ENCODE results near the gene G0S2.

G0S2 gene

DNA sequence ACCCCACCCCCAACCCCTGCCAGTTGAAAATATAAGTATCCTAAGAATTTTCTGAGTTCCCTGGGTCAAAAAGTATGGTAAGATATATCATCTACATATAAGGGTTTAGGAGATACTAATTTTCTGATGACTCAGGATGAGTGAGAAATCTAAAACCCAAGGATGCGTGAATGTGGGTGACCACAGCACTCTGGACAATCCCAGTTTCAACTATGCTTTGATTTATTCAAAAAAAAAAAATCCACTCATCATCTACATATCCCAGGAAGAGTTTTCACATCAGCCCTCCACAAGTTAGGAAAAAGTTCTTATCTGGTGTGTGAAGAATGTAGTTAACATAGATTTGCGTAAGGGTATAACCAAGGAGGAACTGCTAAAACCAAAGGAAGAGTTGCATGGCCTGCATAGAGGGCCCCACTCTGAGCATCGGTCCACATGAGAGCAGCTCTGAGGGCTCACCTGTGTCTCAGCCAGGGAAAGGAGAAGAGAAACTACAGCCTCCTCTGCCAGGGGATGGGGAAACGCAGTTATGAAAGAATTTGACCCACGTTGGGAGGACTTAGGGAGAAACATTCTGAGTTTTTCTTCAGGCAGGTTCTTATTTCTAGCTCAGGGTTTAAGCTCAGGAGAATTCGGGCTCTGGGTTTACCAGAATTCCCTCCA, 41.7 kb upstream of the G0S2 start:
- H3K4me1 ChIP-seq (ENCODE audit: insufficient read depth, poor library complexity, severe bottlenecking): no peaks in the 10 kb centered on the region
- TF ChIP-seq CTCF (IDR thresholded peaks at IDR 0.05; ENCODE audit: poor library complexity, severe bottlenecking): no peak
- no peak for ATAC-seq (ENCODE audit: low read depth)
- H3K27me3 ChIP-seq (ENCODE audit: insufficient read depth, poor library complexity, severe bottlenecking): no peaks in the 10 kb centered on the region
- H3K9me3 ChIP-seq (ENCODE audit: severe bottlenecking): no peaks in the 10 kb centered on the region
- no peak overlapping the region for H3K27ac ChIP-seq (ENCODE audit: poor library complexity, severe bottlenecking)
- no peak for DNase-seq (ENCODE audit: low spot score)
- H3K36me3 ChIP-seq (ENCODE audit: low read depth): peaks cover 100% of the 10 kb centered on the region
- H3K4me3 ChIP-seq (ENCODE audit: severe bottlenecking): no peak overlapping the region

GRCh38 chr1:209634005-209634737, 41.0 kb upstream of the G0S2 start:
- no peak for TF ChIP-seq CTCF (IDR thresholded peaks at IDR 0.05; ENCODE audit: poor library complexity, severe bottlenecking)
- no peaks in the 10 kb centered on the region for H3K4me1 ChIP-seq (ENCODE audit: insufficient read depth, poor library complexity, severe bottlenecking)
- H3K4me3 ChIP-seq (ENCODE audit: severe bottlenecking): no peak overlapping the region
- H3K9me3 ChIP-seq (ENCODE audit: severe bottlenecking): no peaks in the 10 kb centered on the region
- H3K27ac ChIP-seq (ENCODE audit: poor library complexity, severe bottlenecking): peak overlapping the region; percentile 2
- DNase-seq (ENCODE audit: low spot score) (no peak), ATAC-seq (ENCODE audit: low read depth) (no peak)
- H3K27me3 ChIP-seq (ENCODE audit: insufficient read depth, poor library complexity, severe bottlenecking): no peaks in the 10 kb centered on the region
- H3K36me3 ChIP-seq (ENCODE audit: low read depth): peaks cover 100% of the 10 kb centered on the region

DNA sequence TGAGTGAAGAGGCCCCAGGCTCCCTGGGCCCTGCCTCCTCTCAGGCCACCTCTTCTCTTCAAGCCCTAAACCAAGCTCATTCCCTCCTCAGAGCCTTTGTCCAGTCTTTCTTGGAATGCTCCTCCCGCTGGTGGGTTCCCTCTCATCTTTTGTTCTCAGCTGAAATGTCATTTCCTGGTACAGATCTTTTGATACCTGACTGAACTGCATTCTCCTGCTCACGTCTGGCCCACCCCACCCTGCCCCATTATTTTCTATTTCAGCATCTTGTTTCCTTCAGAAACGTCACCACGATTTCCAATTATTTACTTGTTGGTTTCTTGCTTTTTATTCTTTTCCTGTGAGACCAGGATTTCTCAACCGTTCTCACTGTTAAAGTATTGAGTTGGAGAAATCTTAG, 39.4 kb upstream of the G0S2 start:
- Histone ChIP-seq H3K36me3 (ENCODE audit: low read depth) (peaks cover 93% of the 10 kb centered on the region), H3K4me3 (ENCODE audit: severe bottlenecking) (no peak overlapping the region), H3K9me3 (ENCODE audit: severe bottlenecking) (no peaks in the 10 kb centered on the region), H3K27ac (ENCODE audit: poor library complexity, severe bottlenecking) (no peak overlapping the region), H3K27me3 (ENCODE audit: insufficient read depth, poor library complexity, severe bottlenecking) (no peaks in the 10 kb centered on the region), H3K4me1 (ENCODE audit: insufficient read depth, poor library complexity, severe bottlenecking) (no peaks in the 10 kb centered on the region)
- DNase-seq (ENCODE audit: low spot score) (no peak), ATAC-seq (ENCODE audit: low read depth) (no peak)
- no peak for TF ChIP-seq CTCF (IDR thresholded peaks at IDR 0.05; ENCODE audit: poor library complexity, severe bottlenecking)

DNA sequence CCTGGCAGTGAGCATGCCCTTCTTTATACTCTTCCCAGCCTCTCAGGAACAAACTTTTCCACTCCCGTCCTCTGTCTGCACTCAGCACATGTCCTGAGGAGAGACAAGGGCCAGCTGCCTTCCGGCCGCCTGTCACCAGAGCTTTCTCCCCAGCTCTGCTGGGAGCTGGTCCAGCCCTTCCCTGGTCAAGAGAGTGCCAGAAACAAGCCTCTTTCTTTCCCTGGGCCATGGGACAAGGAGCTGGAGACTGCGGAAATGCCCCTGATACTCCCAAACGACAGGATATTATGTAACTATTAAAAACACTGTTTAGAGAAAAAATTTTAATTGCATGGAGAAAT, 33.4 kb upstream of the G0S2 start:
- ATAC-seq (ENCODE audit: low read depth) (no peak), DNase-seq (ENCODE audit: low spot score) (no peak)
- peak overlapping the region; percentile 94 for H3K27ac ChIP-seq (ENCODE audit: poor library complexity, severe bottlenecking)

More for the DNA sequence above, 33.4 kb upstream of the G0S2 start:
- Histone ChIP-seq H3K4me1 (ENCODE audit: insufficient read depth, poor library complexity, severe bottlenecking) (peaks cover 13% of the 10 kb centered on the region), H3K9me3 (ENCODE audit: severe bottlenecking) (no peaks in the 10 kb centered on the region), H3K27me3 (ENCODE audit: insufficient read depth, poor library complexity, severe bottlenecking) (no peaks in the 10 kb centered on the region), H3K4me3 (ENCODE audit: severe bottlenecking) (no peak overlapping the region), H3K36me3 (ENCODE audit: low read depth) (peaks cover 88% of the 10 kb centered on the region)
- no peak for TF ChIP-seq CTCF (IDR thresholded peaks at IDR 0.05; ENCODE audit: poor library complexity, severe bottlenecking)

Measured in RWPE2 (cell line).